H1 (cell line): Measurements from ENCODE around the gene RAB31. TPM values are rescaled to one million over a fixed set of nuclear protein-coding genes. Genes with fewer than 3 reads are reported as not detected.

Source experiments
- CTCF ChIA-PET: fragments of 300-600 bp; sonication (Branson Sonifier 250); formaldehyde crosslinking; loops from one replicate; lab custom pipeline; 2021; ENCODE audit not compliant: partially characterized antibody; lab: Charles Lee
- POLR2A ChIA-PET: fragments of 300-600 bp; sonication (Branson Sonifier 250); formaldehyde crosslinking; loops from one replicate; lab custom pipeline; 2021; ENCODE audit warnings: inconsistent platforms; ENCODE audit not compliant: partially characterized antibody; lab: Charles Lee
- DNase-seq, 2 experiments: peaks; one replicate each; pipeline versions ENCODE4 v3.0.0 to v3.0.0-alpha.2; 2010 to 2022; ENCODE audit warnings: low spot score in 2 of 2, low read depth in 1 of 2, mixed read lengths in 1 of 2
- FAIRE-seq: peaks from 2 replicates; lab custom pipeline; 2011; peaks lifted over from hg19 to GRCh38; lab: Jason Lieb, UNC
- H2AFZ ChIP-seq: 2 replicates; pipeline ENCODE4 v1.8.1; 2012; ENCODE audit warnings: low read length, inconsistent platforms
- H2AK5ac ChIP-seq: 2 replicates; pipeline ENCODE4 v1.6.1; 2013; ENCODE audit warnings: low read depth, low read length
- H2BK120ac ChIP-seq: replicated peaks from 2 replicates; pipeline ENCODE3; 2013; ENCODE audit warnings: low read depth, low read length, inconsistent platforms
- H2BK12ac ChIP-seq: 2 replicates; pipeline ENCODE4 v1.6.1; 2013; ENCODE audit warnings: low read depth, low read length
- H2BK15ac ChIP-seq: 2 replicates; pipeline ENCODE4 v1.6.1; 2013; ENCODE audit warnings: low read length
- H2BK20ac ChIP-seq: 2 replicates; pipeline ENCODE4 v1.6.1; 2013; ENCODE audit warnings: low read length
- H2BK5ac ChIP-seq: 2 replicates; pipeline ENCODE4 v1.6.1; 2013; ENCODE audit warnings: low read depth, low read length
- H3K14ac ChIP-seq: 2 replicates; pipeline ENCODE4 v1.6.1; 2013; ENCODE audit warnings: inconsistent platforms; ENCODE audit not compliant: insufficient read length
- H3K18ac ChIP-seq: 2 replicates; pipeline ENCODE4 v1.6.1; 2013; ENCODE audit warnings: low read length; ENCODE audit errors: extremely low read depth
- H3K23ac ChIP-seq: 2 replicates; pipeline ENCODE4 v1.6.1; 2013; ENCODE audit warnings: inconsistent platforms; ENCODE audit not compliant: insufficient read length
- H3K23me2 ChIP-seq: 2 replicates; pipeline ENCODE4 v1.6.1; 2013; ENCODE audit warnings: low read depth, low read length
- H3K27ac ChIP-seq: 2 replicates; pipeline ENCODE4 v1.6.1; 2011; ENCODE audit warnings: low read depth, low read length, inconsistent platforms
- H3K27me3 ChIP-seq, 4 experiments: replicated peaks in 1 of 4; 1 replicate in 1 of 4; 2 replicates in 3 of 4; pipeline versions ENCODE4 v1.6.1 to v1.8.1; 2011 to 2013; ENCODE audit warnings: low read length in 3 of 4, mild to moderate bottlenecking in 3 of 4, inconsistent platforms in 2 of 4, mixed read lengths in 2 of 4, moderate library complexity in 1 of 4; ENCODE audit not compliant: control insufficient read depth in 3 of 4, insufficient read depth in 3 of 4; ENCODE audit errors: extremely low read depth in 1 of 4
- H3K36me3 ChIP-seq, 4 experiments: 2 replicates each; pipeline versions ENCODE4 v1.6.1 to v1.8.1; 2011 to 2013; ENCODE audit warnings: mild to moderate bottlenecking in 4 of 4, low read length in 3 of 4, moderate library complexity in 2 of 4, control low read depth in 1 of 4, inconsistent platforms in 1 of 4; ENCODE audit not compliant: insufficient read depth in 4 of 4, control insufficient read depth in 2 of 4
- H3K4ac ChIP-seq: replicated peaks from 2 replicates; pipeline ENCODE3; 2013; ENCODE audit warnings: low read length, low read depth, mixed read lengths, inconsistent platforms; ENCODE audit not compliant: insufficient read length
- H3K4me1 ChIP-seq, 4 experiments: replicated peaks in 1 of 4; 1 replicate in 1 of 4; 2 replicates in 3 of 4; pipeline versions ENCODE4 v1.6.1 to v1.8.1; 2011 to 2013; ENCODE audit warnings: low read length in 3 of 4, inconsistent platforms in 2 of 4, mixed read lengths in 1 of 4; ENCODE audit not compliant: insufficient read depth in 4 of 4, control insufficient read depth in 3 of 4
- H3K4me2 ChIP-seq, 2 experiments: 2 replicates each; pipeline versions ENCODE4 v1.6.1 to v1.8.1; 2011 to 2013; ENCODE audit warnings: low read depth in 2 of 2, low read length in 2 of 2, control low read depth in 1 of 2, inconsistent platforms in 1 of 2, mild to moderate bottlenecking in 1 of 2; ENCODE audit not compliant: insufficient read depth in 1 of 2
- H3K4me3 ChIP-seq, 4 experiments: fragments of 200-600, 300-600 bp in 1 of 4; sonication (generic), shearing (Covaris generic), sonication (Bioruptor Twin) in 1 of 4; 2 replicates each; pipeline versions ENCODE4 v1.5.1 to v1.8.1; 2011 to 2016; ENCODE audit warnings: low read length in 4 of 4, low read depth in 3 of 4, control low read depth in 2 of 4, inconsistent platforms in 2 of 4, mild to moderate bottlenecking in 2 of 4, mixed read lengths in 1 of 4, moderate library complexity in 1 of 4; ENCODE audit not compliant: insufficient read depth in 2 of 4; ENCODE audit errors: extremely low read depth in 1 of 4
- H3K56ac ChIP-seq: replicated peaks from 2 replicates; pipeline ENCODE3; 2013; ENCODE audit warnings: low read depth, mild to moderate bottlenecking, mixed read lengths, low read length, inconsistent platforms; ENCODE audit not compliant: insufficient read length
- H3K79me1 ChIP-seq: 2 replicates; pipeline ENCODE4 v1.6.1; 2013; ENCODE audit warnings: low read depth, low read length, control low read depth
- H3K79me2 ChIP-seq, 2 experiments: 2 replicates each; pipeline versions ENCODE4 v1.6.1 to v1.8.1; 2012 to 2013; ENCODE audit warnings: low read length in 2 of 2, mild to moderate bottlenecking in 2 of 2, inconsistent platforms in 1 of 2; ENCODE audit not compliant: insufficient read depth in 2 of 2, control insufficient read depth in 1 of 2
- H3K9ac ChIP-seq, 4 experiments: replicated peaks in 1 of 4; 1 replicate in 1 of 4; 2 replicates in 3 of 4; pipeline versions ENCODE4 v1.6.1 to v1.8.1; 2011 to 2013; ENCODE audit warnings: low read depth in 3 of 4, low read length in 3 of 4, control low read depth in 2 of 4, mild to moderate bottlenecking in 2 of 4, moderate library complexity in 2 of 4, inconsistent platforms in 1 of 4; ENCODE audit errors: extremely low read depth in 1 of 4
- H3K9me3 ChIP-seq, 2 experiments: 2 replicates each; pipeline versions ENCODE4 v1.6.1 to v1.8.1; 2012 to 2013; ENCODE audit warnings: mild to moderate bottlenecking in 2 of 2, moderate library complexity in 2 of 2, control low read depth in 1 of 2, inconsistent platforms in 1 of 2, low read depth in 1 of 2, low read length in 1 of 2, mixed read lengths in 1 of 2; ENCODE audit not compliant: insufficient read depth in 2 of 2
- H4K20me1 ChIP-seq, 2 experiments: replicated peaks in 1 of 2; 2 replicates each; pipeline versions ENCODE3 to v1.8.1; 2011 to 2013; ENCODE audit warnings: inconsistent platforms in 2 of 2, low read length in 2 of 2, mild to moderate bottlenecking in 1 of 2; ENCODE audit not compliant: insufficient read depth in 2 of 2, control insufficient read depth in 1 of 2
- H4K5ac ChIP-seq: 2 replicates; pipeline ENCODE4 v1.6.1; 2013; ENCODE audit warnings: low read length, low read depth, mixed read lengths, inconsistent platforms; ENCODE audit not compliant: insufficient read length
- H4K8ac ChIP-seq: 2 replicates; pipeline ENCODE4 v1.8.0; 2013; ENCODE audit warnings: mild to moderate bottlenecking, moderate library complexity, low read length, inconsistent platforms; ENCODE audit not compliant: insufficient read depth; ENCODE audit errors: extremely low read depth
- H4K91ac ChIP-seq: replicated peaks from 2 replicates; pipeline ENCODE3; 2013; ENCODE audit warnings: low read length, mixed read lengths, inconsistent platforms; ENCODE audit not compliant: insufficient read length
- CBX5 ChIP-seq: fragments of 300-800, 300-1000 bp; sonication (generic); IDR thresholded peaks from 2 replicates; pipeline ENCODE4 v1.7.1; 2016; ENCODE audit warnings: antibody characterized with exemption, low read length, low read depth
- EGR1 ChIP-seq: IDR thresholded peaks from 2 replicates; pipeline ENCODE4 v1.6.1; 2011; ENCODE audit warnings: low read depth, low read length, borderline replicate concordance
- FOSL1 ChIP-seq: IDR thresholded peaks from 2 replicates; pipeline ENCODE4 v1.6.1; 2011; ENCODE audit warnings: mild to moderate bottlenecking, low read depth, low read length, moderate library complexity; ENCODE audit not compliant: insufficient read depth
- HDAC6 ChIP-seq: IDR thresholded peaks from one replicate; pipeline ENCODE4 v1.7.1; 2012; ENCODE audit warnings: low read depth, mild to moderate bottlenecking, inconsistent platforms, low read length, moderate library complexity
- KDM5A ChIP-seq: fragments of 200-600 bp; IDR thresholded peaks from 2 replicates; pipeline ENCODE4 v1.7.1; 2012; ENCODE audit warnings: mild to moderate bottlenecking, low read length, inconsistent platforms, mixed read lengths
- NRF1 ChIP-seq: IDR thresholded peaks from 2 replicates; pipeline ENCODE4 v1.6.1; 2011; ENCODE audit warnings: mild to moderate bottlenecking, low read depth, low read length, improper control_type of control experiment
- RXRA ChIP-seq: IDR thresholded peaks from 2 replicates; pipeline ENCODE4 v1.6.1; 2011; ENCODE audit warnings: low read depth, mild to moderate bottlenecking, low read length, moderate library complexity; ENCODE audit not compliant: insufficient read depth
- SP2 ChIP-seq: IDR thresholded peaks from 2 replicates; pipeline ENCODE4 v1.6.1; 2012; ENCODE audit warnings: mild to moderate bottlenecking, low read length, inconsistent platforms
- SP4 ChIP-seq: IDR thresholded peaks from 2 replicates; pipeline ENCODE4 v1.6.1; 2012; ENCODE audit warnings: low read length, inconsistent platforms
- TAF7 ChIP-seq: optimal IDR thresholded peaks from 2 replicates; pipeline ENCODE3; 2011; ENCODE audit warnings: low read depth, mild to moderate bottlenecking, inconsistent platforms, low read length, moderate library complexity, borderline replicate concordance
- TBP ChIP-seq: IDR thresholded peaks from 2 replicates; pipeline ENCODE4 v1.6.1; 2011; ENCODE audit warnings: low read depth, low read length, improper control_type of control experiment
- TCF12 ChIP-seq: IDR thresholded peaks from 2 replicates; pipeline ENCODE4 v1.6.1; 2011; ENCODE audit warnings: low read depth, mild to moderate bottlenecking, low read length
- WGBS, 2 experiments: shearing (Covaris generic) in 1 of 2; methylation state at CpG; one replicate each; pipeline versions ENCODE4 v1.1.6 to v1.1.7; 2013 to 2015; ENCODE audit warnings: low lambda C conversion rate in 2 of 2, mixed read lengths in 2 of 2, inconsistent platforms in 1 of 2, low coverage in 1 of 2, missing lambda C conversion rate in 1 of 2; ENCODE audit not compliant: insufficient replicate concordance in 2 of 2, insufficient coverage in 1 of 2, insufficient read length in 1 of 2; ENCODE audit errors: extremely low coverage in 1 of 2, missing lambda C conversion rate in 1 of 2; 5-methylcytosine and 5-hydroxymethylcytosine counted together
- polyA plus RNA-seq, 7 experiments: library from polyadenylated mRNA; depleted of rRNA in 3 of 7; stranded (reverse) in 5 of 7; unstranded in 2 of 7; fragments of >200 nt in 5 of 7; fragments of 200-250 nt in 2 of 7; gene quantifications; 1 replicate in 5 of 7; 2 replicates in 1 of 7; 4 replicates in 1 of 7; pipeline versions ENCODE4 v1.2.1 to v1.2.3, GENCODE V29; 2011 to 2013; ENCODE audit warnings: missing spikeins in 2 of 7, mixed read lengths in 2 of 7
- total RNA-seq: library from RNA; stranded (reverse); fragmentation: NEBNext Ultra II Directional; extraction: Animal tissue kit (Norgen Biotek cat#: 25700); gene quantifications from 2 replicates; pipeline ENCODE4 v1.2.1, GENCODE V29; 2021
- TF ChIP-seq, protein P1 (sequence below): IDR thresholded peaks from 2 replicates; pipeline ENCODE4 v1.6.1; 2012; ENCODE audit warnings: inconsistent platforms

Gene RAB31
- total and polyA plus RNA-seq, 2 of the 8 experiments (the other 6 are each of a cell fraction or from before 2014, with no cell fraction given): 15.2 to 40.9 TPM

DNA sequence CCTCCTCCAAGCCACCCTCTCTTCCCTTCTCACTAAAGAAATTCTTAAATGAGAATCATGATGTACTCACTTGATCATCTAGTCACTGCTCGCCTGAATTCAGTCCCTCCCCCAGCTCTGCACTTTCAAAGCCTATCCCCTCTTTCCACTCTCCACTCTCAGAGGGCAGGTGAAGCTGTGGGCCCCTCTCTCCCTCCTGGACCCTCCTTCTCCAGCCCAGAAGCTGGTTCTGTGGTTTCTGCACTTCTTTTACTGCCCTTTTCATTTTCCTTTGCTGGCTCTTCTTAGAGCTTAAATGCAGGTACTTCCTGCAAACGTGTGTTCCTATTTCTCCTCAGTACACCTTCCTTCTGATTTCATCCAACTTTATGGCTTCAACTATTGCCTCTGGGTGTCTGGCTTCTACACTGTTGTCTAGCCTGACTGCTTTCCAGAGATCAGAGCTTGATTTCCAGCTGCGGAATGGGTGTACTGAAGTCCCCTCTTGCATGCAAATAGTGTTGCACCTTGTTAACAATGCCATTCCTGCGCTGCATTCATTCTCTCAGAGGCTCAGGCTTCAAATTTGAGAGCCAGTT is 162.4 kb downstream of the RAB31 start:
- no peak overlapping the region for H3K9ac ChIP-seq
- no peak overlapping the region; the same call in 1 of the 2 replicates for H3K18ac ChIP-seq
- H2BK5ac ChIP-seq: peak overlapping the region; percentile 39; the same call in 1 of the 2 replicates
- H4K8ac ChIP-seq: no peak overlapping the region
- H3K4me2 ChIP-seq: peak overlapping the region; percentile 4 to 21; a peak in 2 of 4 replicates
- no peaks in the 10 kb centered on the region for H3K36me3 ChIP-seq
- H3K56ac ChIP-seq: no peak overlapping the region
- H3K14ac ChIP-seq: no peak overlapping the region
- H3K9me3 ChIP-seq: peaks cover 8% of the 10 kb centered on the region in 2 experiments; a peak in 2 of 4 replicates
- peak overlapping the region; percentile 18 for H4K91ac ChIP-seq
- FAIRE-seq (no peak), DNase-seq (no peak)
- 56% methylated on average over 4 of the region's 4 CpGs; no CpG with 5 or more reads in 1 of the 2 experiments for WGBS, 2 experiments
- no peaks in the 10 kb centered on the region for H3K27me3 ChIP-seq
- no peak overlapping the region for H2AK5ac ChIP-seq
- H4K20me1 ChIP-seq: no peaks in the 10 kb centered on the region
- H3K23ac ChIP-seq: no peak overlapping the region
- H3K4me1 ChIP-seq: peaks cover 0 to 14% (median 7%) of the 10 kb centered on the region in 4 experiments; a peak in 4 of 7 replicates
- H2AFZ ChIP-seq: peak overlapping the region; percentile 74
- no peaks in the 10 kb centered on the region for H3K79me2 ChIP-seq
- peak overlapping the region; percentile 88; the same call in 1 of the 2 replicates for H2BK15ac ChIP-seq
- ChIA-PET CTCF (interaction anchor here (0.6 to 2.2 kb wide), 7 partner anchors 9 to 1927 kb away, joined by 3 to 7 read pairs (median 3); no protein-coding TSS in a partner anchor), POLR2A (interaction anchor here (1.8 kb wide), 1 partner anchor 43 kb away, joined by 6 read pairs; the partner anchor contains the start of gene VAPA)
- H3K23me2 ChIP-seq: no peaks in the 10 kb centered on the region
- H3K79me1 ChIP-seq: no peaks in the 10 kb centered on the region
- no peak overlapping the region for H3K27ac ChIP-seq
- no peak overlapping the region for H3K4me3 ChIP-seq
- H4K5ac ChIP-seq: peak overlapping the region; percentile 44
- H2BK12ac ChIP-seq: peak overlapping the region; percentile 77; the same call in 1 of the 2 replicates
- peak overlapping the region; percentile 51; the same call in 1 of the 2 replicates for H2BK20ac ChIP-seq
- peak overlapping the region; percentile 35 for H2BK120ac ChIP-seq
- H3K4ac ChIP-seq: no peak overlapping the region
- TF ChIP-seq NRF1: no peak
- TF ChIP-seq CBX5: no peak
- TF ChIP-seq HDAC6: no peak
- TF ChIP-seq TCF12: no peak
- no peak for TF ChIP-seq FOSL1
- TF ChIP-seq TBP: no peak
- no peak for TF ChIP-seq SP4
- TF ChIP-seq RXRA: no peak
- no peak for TF ChIP-seq SP2
- TF ChIP-seq KDM5A: no peak
- no peak for TF ChIP-seq TAF7
- TF ChIP-seq, protein P1, sequence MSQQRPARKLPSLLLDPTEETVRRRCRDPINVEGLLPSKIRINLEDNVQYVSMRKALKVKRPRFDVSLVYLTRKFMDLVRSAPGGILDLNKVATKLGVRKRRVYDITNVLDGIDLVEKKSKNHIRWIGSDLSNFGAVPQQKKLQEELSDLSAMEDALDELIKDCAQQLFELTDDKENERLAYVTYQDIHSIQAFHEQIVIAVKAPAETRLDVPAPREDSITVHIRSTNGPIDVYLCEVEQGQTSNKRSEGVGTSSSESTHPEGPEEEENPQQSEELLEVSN: no peak
- no peak for TF ChIP-seq EGR1
